Measurements from ENCODE around the gene ARID5B.

- TF ChIP-seq YY1 (IDR thresholded peaks at IDR 0.05; ENCODE audit: low read depth), result no peak
- TF ChIP-seq POLR2AphosphoS5 (IDR thresholded peaks at IDR 0.05; ENCODE audit: low read depth, low read length), result no peak
- no peak for TF ChIP-seq CTCF (IDR thresholded peaks at IDR 0.05)
- no peak for TF ChIP-seq PBX3 (IDR thresholded peaks at IDR 0.05)
- no peak for TF ChIP-seq NRF1 (IDR thresholded peaks at IDR 0.05; ENCODE audit: low read depth, low read length)
- TF ChIP-seq EZH2phosphoT487 (IDR thresholded peaks at IDR 0.05; ENCODE audit: borderline replicate concordance, low read depth), result no peak
These were observed 105.6 kb downstream of the ARID5B start for GRCh38 chr10:62007145-62007544.
